Stimulated activated CD4-positive, alpha-beta T cell treated with anti-CD3 and anti-CD28 coated beads, Interleukin-2, amount 100 ng/mL, for 48 hours (primary cell): ENCODE data around the gene ZBTB18.
"Not testable (repeated sequence)": the region's sequence is repeated elsewhere in the genome, so short reads cannot be mapped to it uniquely, and the experiment has no call there.

Source experiments
- DNase-seq, 2 donors: peaks; one replicate each; pipeline ENCODE4 v3.0.0-alpha.2; 2020

The ZBTB18 gene

GRCh38 chr1:244042293-244042692, 8.8 kb upstream of the ZBTB18 start:
- DNase-seq, result no peak

- DNase-seq, result no peak
Observed at GRCh38 chr1:244044423-244044822, 6.7 kb upstream of the ZBTB18 start.

GRCh38 chr1:244046254-244046653, 4.8 kb upstream of the ZBTB18 start:
- not testable (repeated sequence) for DNase-seq

- no peak for DNase-seq
Observed at GRCh38 chr1:244046907-244047611, 4.0 kb upstream of the ZBTB18 start.

- DNase-seq, result no peak
Observed at GRCh38 chr1:244047621-244048255, 3.3 kb upstream of the ZBTB18 start.

GRCh38 chr1:244048256-244049161, 2.6 kb upstream of the ZBTB18 start:
- peak; percentile 88 to 91 for DNase-seq

GRCh38 chr1:244049162-244050013, 1.7 kb upstream of the ZBTB18 start:
- DNase-seq, result peak; percentile 11 to 23

- DNase-seq, result peak in 1 of 2 donors; percentile 11
Observed at GRCh38 chr1:244050014-244050834, 859 bp upstream of the ZBTB18 start.

- no peak for DNase-seq
Observed at GRCh38 chr1:244052016-244052727, 1.1 kb downstream of the ZBTB18 start.

- no peak for DNase-seq
Observed at GRCh38 chr1:244052728-244053312, 1.7 kb downstream of the ZBTB18 start.

- DNase-seq, result no peak
Observed at GRCh38 chr1:244053831-244054230, 2.7 kb downstream of the ZBTB18 start.

- no peak for DNase-seq
Observed at GRCh38 chr1:244054247-244054923, 3.3 kb downstream of the ZBTB18 start.

- DNase-seq, result no peak
Observed at GRCh38 chr1:244054924-244055263, 3.8 kb downstream of the ZBTB18 start.

GRCh38 chr1:244056577-244056976, 5.5 kb downstream of the ZBTB18 start:
- DNase-seq, result no peak

GRCh38 chr1:244057474-244058385, 6.6 kb downstream of the ZBTB18 start:
- no peak for DNase-seq

GRCh38 chr1:244060117-244060516, 9.0 kb downstream of the ZBTB18 start:
- no peak for DNase-seq

- no peak for DNase-seq
Observed at GRCh38 chr1:244060686-244061085, 9.6 kb downstream of the ZBTB18 start.

GRCh38 chr1:244062156-244062725, 11.2 kb downstream of the ZBTB18 start:
- no peak for DNase-seq

- DNase-seq, result no peak
Observed at GRCh38 chr1:244063498-244063897, 12.4 kb downstream of the ZBTB18 start.
